ENCODE results near the gene EPM2A.

DNA sequence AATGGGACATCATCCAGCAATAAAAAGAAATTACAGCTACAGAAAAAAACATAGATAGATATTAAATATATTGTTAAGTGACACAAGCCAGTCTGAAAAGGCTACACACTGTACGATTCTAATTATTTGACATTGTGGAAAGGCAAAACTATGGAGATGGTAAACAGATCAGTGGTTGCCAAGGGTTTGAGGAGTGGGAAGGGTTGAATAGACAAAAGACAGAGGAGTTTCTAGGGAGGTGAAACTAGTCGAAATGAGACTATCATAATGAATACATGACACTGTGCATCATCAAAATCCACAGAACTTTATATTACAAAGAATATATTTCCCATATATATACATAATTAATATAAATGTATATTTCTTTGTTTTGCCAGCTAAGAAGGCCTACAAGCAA is 9.8 kb downstream of the EPM2A start:
- TF ChIP-seq, protein P1, sequence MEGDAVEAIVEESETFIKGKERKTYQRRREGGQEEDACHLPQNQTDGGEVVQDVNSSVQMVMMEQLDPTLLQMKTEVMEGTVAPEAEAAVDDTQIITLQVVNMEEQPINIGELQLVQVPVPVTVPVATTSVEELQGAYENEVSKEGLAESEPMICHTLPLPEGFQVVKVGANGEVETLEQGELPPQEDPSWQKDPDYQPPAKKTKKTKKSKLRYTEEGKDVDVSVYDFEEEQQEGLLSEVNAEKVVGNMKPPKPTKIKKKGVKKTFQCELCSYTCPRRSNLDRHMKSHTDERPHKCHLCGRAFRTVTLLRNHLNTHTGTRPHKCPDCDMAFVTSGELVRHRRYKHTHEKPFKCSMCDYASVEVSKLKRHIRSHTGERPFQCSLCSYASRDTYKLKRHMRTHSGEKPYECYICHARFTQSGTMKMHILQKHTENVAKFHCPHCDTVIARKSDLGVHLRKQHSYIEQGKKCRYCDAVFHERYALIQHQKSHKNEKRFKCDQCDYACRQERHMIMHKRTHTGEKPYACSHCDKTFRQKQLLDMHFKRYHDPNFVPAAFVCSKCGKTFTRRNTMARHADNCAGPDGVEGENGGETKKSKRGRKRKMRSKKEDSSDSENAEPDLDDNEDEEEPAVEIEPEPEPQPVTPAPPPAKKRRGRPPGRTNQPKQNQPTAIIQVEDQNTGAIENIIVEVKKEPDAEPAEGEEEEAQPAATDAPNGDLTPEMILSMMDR (conservative IDR thresholded peaks at IDR 0.05): no peak
- TF ChIP-seq EZH2 (IDR thresholded peaks at IDR 0.05; ENCODE audit: low read depth): no peak
